Erythroblast (primary cell): Measurements from ENCODE around the gene NCCRP1.

Source experiments
- DNase-seq, 2 experiments: peaks; one replicate each; lab custom pipeline; 2025; lab: John Stamatoyannopoulos, UW
- GATA1 ChIP-seq: IDR thresholded peaks from 2 replicates; pipeline ENCODE4 v1.6.1; 2011; ENCODE audit warnings: low read depth, mild to moderate bottlenecking, control low read depth, low read length, moderate library complexity
- POLR2A ChIP-seq: IDR thresholded peaks from 2 replicates; pipeline ENCODE4 v1.6.1; 2011; ENCODE audit warnings: mild to moderate bottlenecking, low read length

NCCRP1 gene

GRCh38 chr19:39180749-39181148 is 16.0 kb upstream of the NCCRP1 start:
- no peak for TF ChIP-seq POLR2A
- no peak for TF ChIP-seq GATA1
- DNase-seq, result no peak

DNA sequence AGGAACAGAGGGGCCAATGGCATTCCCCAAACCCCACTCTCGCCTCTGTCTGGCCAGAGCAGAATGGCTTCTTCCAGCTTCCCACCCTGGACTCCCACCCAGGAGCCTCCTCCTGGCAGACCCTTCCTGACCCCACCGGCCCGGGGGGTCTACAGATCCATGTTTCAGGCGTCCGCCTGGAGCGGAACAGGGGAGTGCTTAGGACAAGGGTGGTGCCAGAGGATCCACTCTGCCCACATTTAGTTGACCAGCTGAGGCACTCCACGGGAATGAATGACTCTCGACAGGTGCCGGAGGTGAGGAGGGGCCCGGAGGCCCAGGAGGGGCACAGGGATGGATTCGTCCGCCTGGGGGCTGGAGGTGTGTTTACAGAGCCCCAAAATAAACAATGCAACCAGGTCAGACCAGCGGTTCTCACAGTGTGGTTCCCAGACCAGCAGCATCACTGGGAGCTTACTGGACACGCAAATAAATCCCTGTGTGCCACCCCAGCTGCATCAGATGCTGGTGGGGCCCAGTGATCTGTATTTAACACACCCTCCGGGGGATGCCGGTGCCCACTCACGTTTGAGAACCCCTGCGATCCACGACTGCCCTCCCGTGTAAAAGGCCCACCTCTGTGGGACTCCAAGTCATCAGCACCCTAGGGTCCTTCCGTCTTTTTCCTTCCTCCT is 15.1 kb upstream of the NCCRP1 start:
- no peak for DNase-seq
- TF ChIP-seq GATA1 (no peak), POLR2A (no peak)

DNA sequence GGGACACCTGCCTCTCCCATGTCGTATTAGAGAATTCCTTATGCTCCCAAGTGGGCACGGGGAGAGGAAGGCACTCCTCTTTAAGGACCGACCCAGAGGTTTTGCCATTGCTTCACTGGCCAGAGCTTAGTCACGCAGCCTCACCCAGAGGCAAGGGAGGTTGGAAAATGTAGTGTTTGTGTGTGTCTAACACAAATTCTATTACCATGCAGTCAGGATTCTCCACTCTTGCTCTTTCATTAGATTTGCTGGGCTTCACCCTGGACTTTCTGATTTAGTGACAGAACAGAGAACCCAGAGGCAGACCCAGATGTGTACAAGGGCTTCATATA is 14.6 kb upstream of the NCCRP1 start:
- no peak for TF ChIP-seq POLR2A
- no peak for TF ChIP-seq GATA1
- no peak for DNase-seq

DNA sequence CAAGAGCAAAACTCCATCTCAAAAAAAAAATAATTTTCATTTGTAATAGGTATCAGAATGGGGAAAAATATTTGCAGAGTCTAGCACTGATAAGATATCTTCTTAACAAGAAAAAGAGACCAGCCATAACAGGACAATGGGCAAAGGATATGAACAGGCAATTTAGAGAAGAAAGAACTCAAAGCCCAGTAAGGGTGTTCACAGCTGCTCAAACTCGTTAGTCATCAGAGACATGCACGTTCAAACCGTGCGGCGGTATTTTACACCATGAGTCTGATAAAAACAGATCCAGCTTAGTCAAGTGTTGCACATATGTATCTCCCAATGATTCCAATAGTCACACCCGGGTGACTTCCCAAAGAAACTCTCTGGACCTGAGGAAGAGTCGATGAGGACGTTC is 13.7 kb upstream of the NCCRP1 start:
- TF ChIP-seq GATA1, result no peak
- TF ChIP-seq POLR2A, result no peak
- no peak for DNase-seq

- no peak for TF ChIP-seq GATA1
- TF ChIP-seq POLR2A, result no peak
- no peak for DNase-seq
Measured at GRCh38 chr19:39186391-39186790, 10.4 kb upstream of the NCCRP1 start.

DNA sequence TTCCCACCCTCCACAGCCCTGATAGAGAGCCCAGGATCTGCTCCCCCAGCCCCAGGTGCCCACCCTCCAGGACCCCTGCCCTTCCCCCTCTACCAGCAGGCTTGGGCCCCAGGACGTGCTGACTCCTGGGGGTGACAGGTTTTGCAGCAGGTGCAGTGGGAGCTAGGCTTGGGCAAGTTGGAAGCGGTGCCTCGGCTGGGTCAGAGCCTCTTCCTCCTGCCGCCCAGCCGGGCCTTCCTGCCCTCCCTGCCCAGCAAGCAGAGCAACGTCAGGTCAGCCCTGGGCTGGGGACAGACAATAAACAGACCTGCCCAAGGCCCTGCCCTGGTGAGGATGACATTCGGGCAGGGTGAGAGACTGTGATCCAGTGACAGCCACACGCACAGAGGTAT is 9.2 kb upstream of the NCCRP1 start:
- DNase-seq, result no peak
- TF ChIP-seq POLR2A (no peak), GATA1 (no peak)

DNA sequence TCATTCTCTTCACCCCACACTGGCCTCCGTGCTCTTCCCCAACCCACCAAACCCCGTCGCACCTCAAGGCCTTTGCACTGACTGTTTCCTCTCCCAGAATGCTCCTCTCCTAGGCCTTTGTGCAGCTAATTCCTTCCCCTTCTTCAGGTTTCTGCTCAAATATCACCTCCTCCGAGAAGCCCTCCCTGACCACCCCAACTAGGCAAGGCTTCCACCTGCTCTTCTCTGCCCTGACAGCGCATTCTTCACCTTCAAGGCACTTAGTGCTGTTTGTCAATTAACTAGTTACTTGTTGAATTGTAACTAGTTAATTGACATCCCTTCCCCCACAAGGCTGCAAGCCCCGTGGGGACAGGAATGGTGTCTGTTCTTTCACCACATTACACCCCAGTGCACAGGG is 7.8 kb upstream of the NCCRP1 start:
- DNase-seq, result no peak
- TF ChIP-seq GATA1, result no peak
- TF ChIP-seq POLR2A, result no peak

DNA sequence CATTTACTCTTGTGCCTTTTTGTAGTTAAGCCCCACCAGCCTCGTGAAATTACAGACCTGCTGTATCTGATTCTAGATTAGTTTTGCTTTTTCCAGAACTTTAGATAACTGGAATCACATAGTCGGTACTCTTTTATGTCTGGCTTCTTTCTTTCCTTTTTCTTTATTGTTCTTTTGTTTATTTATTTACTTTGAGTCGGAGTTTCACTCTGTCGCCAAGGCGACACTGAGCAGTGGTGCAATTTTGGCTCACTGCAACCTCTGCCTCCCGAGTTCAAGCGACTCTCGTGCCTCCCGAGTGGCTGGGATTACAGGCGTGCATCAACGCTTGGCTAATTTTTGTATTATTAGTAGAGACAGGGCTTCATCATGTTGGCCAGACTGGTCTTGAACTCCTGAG is 6.0 kb upstream of the NCCRP1 start:
- no peak for TF ChIP-seq POLR2A
- no peak for TF ChIP-seq GATA1

DNA sequence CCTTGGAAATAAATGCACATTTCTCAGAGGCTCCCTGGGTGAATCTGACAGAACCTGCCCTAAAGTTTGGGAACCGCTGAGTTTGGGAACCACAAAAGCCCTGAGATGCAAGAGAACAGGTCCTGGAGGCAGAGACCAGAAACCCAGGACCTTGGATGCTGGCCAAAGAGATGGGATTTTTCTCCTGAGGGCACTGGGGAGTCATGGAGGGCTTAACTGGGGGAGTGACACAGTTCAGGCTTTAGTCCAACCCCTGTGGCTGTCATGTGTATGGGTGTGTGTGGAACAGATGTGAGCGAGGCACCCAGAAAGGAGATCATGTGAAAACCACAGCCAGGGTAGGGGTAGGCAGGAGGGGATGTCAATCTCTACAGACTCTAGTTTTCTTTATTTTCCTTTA is 3.9 kb upstream of the NCCRP1 start:
- no peak for TF ChIP-seq GATA1
- TF ChIP-seq POLR2A, result no peak
- no peak for DNase-seq

More for the DNA sequence above, 6.0 kb upstream of the NCCRP1 start:
- DNase-seq, result no peak

DNA sequence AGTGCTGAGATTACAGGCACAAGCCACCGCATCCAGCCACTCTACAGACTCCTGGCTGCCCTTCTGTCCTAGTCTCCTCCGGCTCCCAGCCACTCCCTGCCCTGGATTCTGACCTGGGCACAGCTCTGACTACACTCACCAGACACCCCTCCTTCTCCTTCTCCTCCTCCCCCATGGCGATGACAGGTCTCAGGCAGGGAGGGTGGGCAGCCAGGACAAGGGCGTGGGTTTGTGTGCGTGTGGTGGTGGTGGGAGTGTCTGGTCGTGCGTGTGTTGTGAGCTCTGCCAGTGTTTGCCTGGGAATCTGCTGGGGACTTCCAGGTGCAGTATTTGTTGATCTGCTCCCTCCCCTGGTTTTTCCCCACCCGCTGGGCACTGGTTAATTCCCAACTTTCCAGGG is 3.0 kb upstream of the NCCRP1 start:
- DNase-seq, result no peak
- TF ChIP-seq POLR2A (no peak), GATA1 (no peak)

- no peak for DNase-seq
- no peak for TF ChIP-seq GATA1
- no peak for TF ChIP-seq POLR2A
Measured at GRCh38 chr19:39194832-39195542, 1.8 kb upstream of the NCCRP1 start.

DNA sequence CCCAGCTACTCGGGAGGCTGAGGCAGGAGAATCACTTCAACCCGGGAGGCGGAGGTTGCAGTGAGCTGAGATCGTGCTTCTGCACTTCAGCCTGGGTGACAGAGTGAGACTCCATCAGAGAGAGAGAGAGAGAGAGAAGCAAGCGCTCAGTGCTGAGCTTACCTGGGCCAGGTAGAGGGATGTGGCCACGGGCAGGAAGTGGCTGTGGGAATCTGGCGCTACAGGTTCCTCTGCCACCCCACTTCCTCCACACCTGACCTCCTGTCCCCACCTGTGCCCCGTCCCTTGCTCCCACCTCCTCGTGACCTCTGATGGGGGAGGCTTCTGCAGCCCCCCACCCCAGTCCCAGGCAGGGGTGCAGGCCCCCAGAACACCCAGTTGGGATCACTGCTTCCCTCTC is 1.0 kb upstream of the NCCRP1 start:
- DNase-seq, result no peak
- TF ChIP-seq POLR2A (no peak), GATA1 (no peak)

GRCh38 chr19:39196320-39196719 is 444 bp upstream of the NCCRP1 start:
- TF ChIP-seq POLR2A, result no peak
- no peak for TF ChIP-seq GATA1
- no peak for DNase-seq

DNA sequence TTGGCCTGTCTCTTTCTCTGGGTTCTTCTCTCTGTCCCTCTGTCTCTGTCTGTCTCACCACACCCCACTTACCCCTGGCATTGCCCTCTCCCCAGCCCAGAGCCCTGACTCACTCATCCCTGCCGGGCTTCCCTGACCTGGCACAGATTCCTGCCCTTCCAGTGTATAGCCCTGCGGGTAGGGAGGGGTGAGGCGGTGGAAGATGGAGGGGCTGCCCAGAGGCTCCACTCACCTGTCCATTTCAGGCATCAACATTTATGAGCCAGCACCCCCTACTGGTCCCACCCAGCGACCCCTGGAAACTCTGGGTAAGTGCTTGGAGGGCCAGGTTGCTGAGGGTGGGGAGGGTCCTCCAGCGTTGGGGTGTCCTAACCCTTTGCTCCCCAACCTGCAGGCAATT is 1.0 kb downstream of the NCCRP1 start:
- no peak for TF ChIP-seq GATA1
- no peak for TF ChIP-seq POLR2A
- no peak for DNase-seq

- no peak for TF ChIP-seq GATA1
- TF ChIP-seq POLR2A, result no peak
- DNase-seq, result no peak
Measured at GRCh38 chr19:39199025-39199424, 2.3 kb downstream of the NCCRP1 start.
